ENCODE measurements around the gene CHST15. TPM values are rescaled to one million over a fixed set of nuclear protein-coding genes. Genes with fewer than 3 reads are reported as not detected.

The CHST15 gene
- total and polyA plus RNA-seq, 4 donors, result 2.9 to 16.5 (median 6.4) TPM

- no peak overlapping the region for H3K9ac ChIP-seq (ENCODE audit: low read depth in 1 of 2, low read length in 2 of 2)
- H3K27me3 ChIP-seq (ENCODE audit: control insufficient read depth in 4 of 4, insufficient read depth in 4 of 4, low read length in 3 of 4), result peaks cover 0 to 3% (median 2%) of the 10 kb centered on the region in 4 donors
- no peak overlapping the region for H3K27ac ChIP-seq (ENCODE audit: low read depth in 1 of 2, low read length in 2 of 2)
- peaks cover 3 to 8% (median 3%) of the 10 kb centered on the region in 4 donors for H3K4me1 ChIP-seq (ENCODE audit: control insufficient read depth in 4 of 4, insufficient read depth in 4 of 4, low read length in 3 of 4)
- no peaks in the 10 kb centered on the region for H3K36me3 ChIP-seq (ENCODE audit: control insufficient read depth in 4 of 4, insufficient read depth in 3 of 4, low read depth in 1 of 4, low read length in 3 of 4)
- DNase-seq (ENCODE audit: low spot score), result no peak
- H3K9me3 ChIP-seq (ENCODE audit: control insufficient read depth in 4 of 4, low read length in 3 of 4), result no peaks in the 10 kb centered on the region
- no peak overlapping the region for H3K4me3 ChIP-seq (ENCODE audit: low read depth in 1 of 3, low read length in 3 of 3)
- WGBS, result 74% methylated on average over 4 of the region's 4 CpGs
- TF ChIP-seq YY1 (IDR thresholded peaks at IDR 0.05), result no peak
- no peak for TF ChIP-seq EGR1 (IDR thresholded peaks at IDR 0.05; ENCODE audit: low read depth in 2 of 2)
- no peak for TF ChIP-seq NR2F2 (IDR thresholded peaks at IDR 0.05)
Observed at GRCh38 chr10:124072106-124072505, 21.3 kb downstream of the CHST15 start.

- DNase-seq (ENCODE audit: low spot score), result no peak
Observed at GRCh38 chr10:124071141-124071540, 22.3 kb downstream of the CHST15 start.

GRCh38 chr10:124070666-124071065 lies 22.7 kb downstream of the CHST15 start:
- Histone ChIP-seq H3K27me3 (ENCODE audit: control insufficient read depth in 4 of 4, insufficient read depth in 4 of 4, low read length in 3 of 4) (peaks cover 0 to 3% (median 2%) of the 10 kb centered on the region in 4 donors), H3K27ac (ENCODE audit: low read depth in 1 of 2, low read length in 2 of 2) (no peak overlapping the region), H3K4me1 (ENCODE audit: control insufficient read depth in 4 of 4, insufficient read depth in 4 of 4, low read length in 3 of 4) (peaks cover 0 to 10% (median 3%) of the 10 kb centered on the region in 4 donors), H3K4me3 (ENCODE audit: low read depth in 1 of 3, low read length in 3 of 3) (no peak overlapping the region), H3K36me3 (ENCODE audit: control insufficient read depth in 4 of 4, insufficient read depth in 3 of 4, low read depth in 1 of 4, low read length in 3 of 4) (no peaks in the 10 kb centered on the region), H3K9ac (ENCODE audit: low read depth in 1 of 2, low read length in 2 of 2) (no peak overlapping the region), H3K9me3 (ENCODE audit: control insufficient read depth in 4 of 4, low read length in 3 of 4) (no peaks in the 10 kb centered on the region)
- WGBS, result 87% methylated on average over 10 of the region's 10 CpGs
- no peak for DNase-seq (ENCODE audit: low spot score)
- TF ChIP-seq JUND (IDR thresholded peaks at IDR 0.05) (no peak), RXRA (IDR thresholded peaks at IDR 0.05) (no peak), MAX (IDR thresholded peaks at IDR 0.05) (no peak), FOXA1 (IDR thresholded peaks at IDR 0.05) (no peak), EGR1 (IDR thresholded peaks at IDR 0.05; ENCODE audit: low read depth in 2 of 2) (no peak), NR2F2 (IDR thresholded peaks at IDR 0.05) (no peak)

More at GRCh38 chr10:124071141-124071540, 22.3 kb downstream of the CHST15 start:
- Histone ChIP-seq H3K4me3 (ENCODE audit: low read depth in 1 of 3, low read length in 3 of 3) (no peak overlapping the region), H3K36me3 (ENCODE audit: control insufficient read depth in 4 of 4, insufficient read depth in 3 of 4, low read depth in 1 of 4, low read length in 3 of 4) (no peaks in the 10 kb centered on the region), H3K9ac (ENCODE audit: low read depth in 1 of 2, low read length in 2 of 2) (no peak overlapping the region), H3K4me1 (ENCODE audit: control insufficient read depth in 4 of 4, insufficient read depth in 4 of 4, low read length in 3 of 4) (peaks cover 3 to 10% (median 3%) of the 10 kb centered on the region in 4 donors), H3K27ac (ENCODE audit: low read depth in 1 of 2, low read length in 2 of 2) (no peak overlapping the region), H3K27me3 (ENCODE audit: control insufficient read depth in 4 of 4, insufficient read depth in 4 of 4, low read length in 3 of 4) (peaks cover 0 to 3% (median 2%) of the 10 kb centered on the region in 4 donors), H3K9me3 (ENCODE audit: control insufficient read depth in 4 of 4, low read length in 3 of 4) (no peaks in the 10 kb centered on the region)
- TF ChIP-seq TAF1 (conservative IDR thresholded peaks at IDR 0.05) (no peak), CTCF (IDR thresholded peaks at IDR 0.05; ENCODE audit: low read depth, low read length, missing input control) (no peak)
- 86% methylated on average over 5 of the region's 5 CpGs for WGBS

GRCh38 chr10:124069341-124070264 lies 23.8 kb downstream of the CHST15 start:
- Histone ChIP-seq H3K27ac (ENCODE audit: low read depth in 1 of 2, low read length in 2 of 2) (no peak overlapping the region), H3K9me3 (ENCODE audit: control insufficient read depth in 4 of 4, low read length in 3 of 4) (no peaks in the 10 kb centered on the region), H3K4me3 (ENCODE audit: low read depth in 1 of 3, low read length in 3 of 3) (no peak overlapping the region), H3K9ac (ENCODE audit: low read depth in 1 of 2, low read length in 2 of 2) (no peak overlapping the region), H3K36me3 (ENCODE audit: control insufficient read depth in 4 of 4, insufficient read depth in 3 of 4, low read depth in 1 of 4, low read length in 3 of 4) (no peaks in the 10 kb centered on the region), H3K27me3 (ENCODE audit: control insufficient read depth in 4 of 4, insufficient read depth in 4 of 4, low read length in 3 of 4) (peaks cover 0 to 3% (median 2%) of the 10 kb centered on the region in 4 donors), H3K4me1 (ENCODE audit: control insufficient read depth in 4 of 4, insufficient read depth in 4 of 4, low read length in 3 of 4) (peaks cover 0 to 10% (median 1%) of the 10 kb centered on the region in 4 donors)
- TF ChIP-seq RAD21 (IDR thresholded peaks at IDR 0.05) (no peak), NR2F2 (IDR thresholded peaks at IDR 0.05) (no peak), FOXA2 (IDR thresholded peaks at IDR 0.05) (no peak), EGR1 (IDR thresholded peaks at IDR 0.05; ENCODE audit: low read depth in 2 of 2) (no peak)
- no peak for DNase-seq (ENCODE audit: low spot score)
- WGBS, result 86% methylated on average over 11 of the region's 11 CpGs
